GM21447 (cell line): ENCODE data around the gene SLC7A6OS.

ENCODE experiments used
- ATAC-seq: cut with Tn5 transposase; IDR thresholded peaks from one replicate; pipeline ENCODE4 v1.9.1; 2021; ENCODE audit not compliant: unreplicated experiment

Gene SLC7A6OS

DNA sequence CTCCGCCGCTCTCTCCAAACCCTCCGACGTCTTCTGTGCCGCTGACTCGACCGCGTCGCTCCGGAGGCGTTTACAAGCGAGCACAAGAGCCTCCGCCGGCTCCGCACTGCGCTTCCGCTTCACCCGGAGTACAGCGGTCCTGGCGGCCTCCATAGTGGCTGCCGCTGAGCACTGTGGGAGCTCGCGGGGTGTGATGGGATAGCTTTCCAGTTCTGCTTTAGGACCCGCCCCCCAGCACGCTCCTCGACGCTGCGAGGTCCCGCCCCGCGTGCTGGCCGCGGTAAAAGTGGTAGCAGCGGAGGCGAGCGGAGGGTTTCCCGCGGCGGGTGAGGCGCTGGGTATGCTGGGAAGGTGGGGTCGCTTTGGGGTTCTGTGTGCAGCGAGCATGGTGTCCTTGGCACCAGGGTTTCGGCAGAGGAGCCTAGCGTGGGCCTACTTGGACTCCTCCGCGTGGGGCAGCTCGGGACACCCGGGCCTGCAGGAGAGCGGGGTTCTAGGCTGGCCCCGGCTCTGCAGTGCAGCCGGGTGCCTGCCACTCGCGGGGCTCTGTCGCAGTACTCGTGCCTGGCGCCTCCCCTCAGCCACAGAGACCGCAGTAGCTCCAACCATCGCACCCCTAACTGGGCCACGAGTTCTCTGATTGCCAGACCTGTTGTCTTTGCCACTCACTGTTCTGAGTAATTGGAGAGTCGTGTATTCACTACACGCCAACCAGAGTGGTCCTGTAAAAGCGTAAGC lies at the start of gene SLC7A6OS, which contains the start of gene PRMT7:
Gene SLC7A6OS (minus strand): TSS at position 173 of the 738 bp plus-strand sequence. CDS start 20 bp downstream, at position 153.
Gene PRMT7 (plus strand): TSS at position 246 of the 738 bp plus-strand sequence. CDS start 4,961 bp downstream, outside the sequence.
- peak; percentile 96 for ATAC-seq

DNA sequence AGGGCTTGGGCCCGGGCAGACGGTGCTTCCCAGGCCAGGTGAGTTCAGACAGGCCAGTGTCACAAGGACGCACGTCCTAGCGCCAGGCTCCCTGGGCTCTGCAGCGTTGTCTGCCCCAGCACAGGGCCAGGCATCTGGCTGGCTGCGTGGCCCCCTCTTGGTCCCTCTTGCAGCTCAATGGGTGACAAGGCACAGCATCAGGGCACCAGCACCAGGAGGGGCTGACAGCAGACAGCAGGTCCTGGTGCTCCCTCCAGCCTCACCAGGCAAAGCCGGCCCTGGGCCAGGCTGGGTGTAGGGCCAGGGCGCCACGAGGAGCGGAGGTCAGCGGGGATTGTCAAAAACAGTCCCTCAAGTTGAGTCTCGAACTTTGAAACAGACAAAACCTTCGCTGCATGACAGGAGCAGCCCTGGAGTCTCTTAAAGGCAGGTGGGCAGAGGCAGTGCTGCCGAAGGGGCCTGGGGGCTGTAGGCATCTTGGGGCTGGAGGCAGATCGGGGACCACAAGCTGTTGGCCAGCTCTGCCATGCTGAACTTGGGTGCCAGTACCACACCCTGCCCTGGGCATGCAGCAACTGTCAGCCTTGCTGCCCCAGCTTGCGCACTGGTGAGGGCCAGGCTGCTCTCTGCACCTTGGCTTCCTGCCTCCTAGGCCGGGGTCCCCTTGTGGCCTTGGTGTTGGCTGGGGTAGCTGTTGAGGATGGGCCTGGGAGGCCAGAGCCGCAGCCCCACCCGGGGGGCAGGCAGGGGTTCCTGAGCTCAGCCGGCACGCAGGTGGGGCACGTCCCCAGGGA lies 48.8 kb upstream of the SLC7A6OS start:
- no peak for ATAC-seq

DNA sequence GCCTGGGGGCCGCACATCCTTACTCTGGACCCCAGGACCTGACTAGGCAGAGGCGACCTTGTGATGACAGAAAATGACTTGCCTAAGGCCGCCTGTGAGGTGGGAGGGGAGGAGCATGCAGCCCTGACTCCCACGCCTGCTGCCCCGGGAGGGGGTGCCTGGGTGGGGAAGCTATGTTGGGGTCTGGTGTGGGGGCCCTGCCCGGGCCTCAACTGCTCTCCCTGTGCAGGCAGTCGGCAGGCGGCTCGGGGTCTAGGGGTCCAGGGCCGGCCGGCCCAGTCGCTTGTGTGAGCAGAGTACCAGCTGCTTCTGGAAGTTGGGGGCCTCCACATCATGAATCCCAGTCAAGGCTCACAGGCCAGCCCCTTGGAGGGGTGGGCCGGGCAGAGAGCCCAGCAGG lies 48.2 kb upstream of the SLC7A6OS start:
- no peak for ATAC-seq

DNA sequence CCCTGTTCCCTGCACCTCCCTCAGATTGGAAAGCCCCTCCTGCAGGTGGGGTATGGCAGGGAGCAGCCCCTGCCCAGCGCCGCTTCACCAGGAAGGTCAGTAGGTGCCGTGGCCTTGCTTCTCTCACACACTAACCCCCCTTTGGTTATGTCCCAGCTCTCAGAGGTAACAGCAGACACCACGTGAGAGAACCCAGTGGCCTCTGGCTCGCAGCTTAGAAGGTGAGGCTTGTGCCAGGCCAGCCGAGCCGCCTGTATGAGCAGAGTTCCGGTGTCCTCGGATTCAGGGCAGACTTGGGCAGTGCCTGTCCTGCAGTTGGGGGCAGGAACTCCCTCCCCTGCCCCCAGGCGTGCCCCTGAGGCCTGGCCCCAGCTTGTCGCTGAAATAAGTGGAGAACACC lies 47.2 kb upstream of the SLC7A6OS start:
- ATAC-seq: no peak

DNA sequence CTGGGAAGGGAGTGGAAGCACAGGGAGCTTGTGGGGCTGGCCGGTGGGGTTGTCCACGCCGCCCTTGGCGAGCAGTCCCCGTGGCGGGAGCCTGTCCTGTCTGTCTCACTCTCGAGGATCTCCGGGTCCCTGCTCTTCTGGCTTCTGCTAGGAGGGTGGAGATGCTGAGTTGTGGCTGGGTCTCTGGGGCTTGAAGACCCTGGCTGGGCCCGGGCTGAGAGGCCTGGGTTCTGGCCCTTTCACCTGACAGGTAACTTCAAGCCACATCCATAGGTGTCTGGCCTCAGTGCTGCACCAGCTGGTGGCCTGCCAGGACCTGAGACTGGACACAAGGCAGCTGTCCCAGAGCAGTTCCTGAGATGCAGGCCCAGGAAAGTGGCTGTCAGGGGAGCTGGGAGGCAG lies 46.8 kb upstream of the SLC7A6OS start:
- ATAC-seq: no peak

DNA sequence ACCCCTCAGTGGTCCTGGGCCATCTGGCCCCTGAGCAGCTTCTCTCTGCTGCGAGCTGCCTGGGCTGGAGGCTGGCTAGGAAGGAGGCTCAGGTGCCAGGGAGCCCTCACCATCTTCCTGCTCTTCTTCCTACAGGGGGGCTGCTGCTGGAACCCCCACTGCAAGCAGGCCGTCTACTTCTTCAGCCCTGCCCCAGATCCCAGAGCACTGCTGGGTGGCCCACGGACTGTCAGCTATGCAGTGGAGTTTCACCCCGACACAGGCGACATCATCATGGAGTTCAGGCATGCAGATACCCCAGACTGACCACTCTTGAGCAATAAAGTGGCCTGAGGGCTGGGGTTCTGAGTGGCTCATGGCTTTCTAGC lies 46.2 kb upstream of the SLC7A6OS start:
- ATAC-seq: no peak

DNA sequence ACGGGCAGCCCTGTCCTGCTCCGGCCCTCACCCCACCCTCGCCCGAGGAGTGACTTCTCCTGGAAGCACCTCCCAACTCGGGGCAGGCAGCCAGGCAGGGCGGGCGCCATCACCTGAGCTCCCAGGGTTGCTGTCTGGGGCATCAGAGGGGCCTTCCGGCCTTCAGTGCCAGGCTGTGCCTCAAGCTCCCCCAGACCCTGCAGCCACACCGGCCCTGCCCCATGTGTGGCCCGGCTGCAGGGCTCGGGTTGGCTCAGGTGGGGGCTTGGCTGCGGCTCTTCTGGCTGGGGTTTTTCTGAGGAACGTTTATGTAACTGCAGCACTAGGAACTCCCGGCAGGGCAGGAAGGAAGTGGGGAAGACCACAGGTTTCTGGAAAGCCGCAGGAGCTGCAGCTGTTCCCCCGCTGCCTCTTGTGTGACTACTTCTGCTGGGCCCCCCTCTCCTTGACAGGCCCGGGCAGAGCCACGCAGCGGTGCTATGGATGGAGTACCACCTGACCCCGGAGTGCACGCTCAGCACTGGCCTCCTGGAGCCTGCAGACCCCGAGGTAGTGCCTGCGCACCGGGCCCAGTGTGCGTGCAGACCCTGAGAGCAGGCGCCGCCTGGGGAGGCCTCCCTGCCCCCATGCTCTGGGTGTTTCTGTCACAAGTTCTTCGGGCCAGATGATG lies 45.6 kb upstream of the SLC7A6OS start:
- peak; percentile 91 for ATAC-seq

DNA sequence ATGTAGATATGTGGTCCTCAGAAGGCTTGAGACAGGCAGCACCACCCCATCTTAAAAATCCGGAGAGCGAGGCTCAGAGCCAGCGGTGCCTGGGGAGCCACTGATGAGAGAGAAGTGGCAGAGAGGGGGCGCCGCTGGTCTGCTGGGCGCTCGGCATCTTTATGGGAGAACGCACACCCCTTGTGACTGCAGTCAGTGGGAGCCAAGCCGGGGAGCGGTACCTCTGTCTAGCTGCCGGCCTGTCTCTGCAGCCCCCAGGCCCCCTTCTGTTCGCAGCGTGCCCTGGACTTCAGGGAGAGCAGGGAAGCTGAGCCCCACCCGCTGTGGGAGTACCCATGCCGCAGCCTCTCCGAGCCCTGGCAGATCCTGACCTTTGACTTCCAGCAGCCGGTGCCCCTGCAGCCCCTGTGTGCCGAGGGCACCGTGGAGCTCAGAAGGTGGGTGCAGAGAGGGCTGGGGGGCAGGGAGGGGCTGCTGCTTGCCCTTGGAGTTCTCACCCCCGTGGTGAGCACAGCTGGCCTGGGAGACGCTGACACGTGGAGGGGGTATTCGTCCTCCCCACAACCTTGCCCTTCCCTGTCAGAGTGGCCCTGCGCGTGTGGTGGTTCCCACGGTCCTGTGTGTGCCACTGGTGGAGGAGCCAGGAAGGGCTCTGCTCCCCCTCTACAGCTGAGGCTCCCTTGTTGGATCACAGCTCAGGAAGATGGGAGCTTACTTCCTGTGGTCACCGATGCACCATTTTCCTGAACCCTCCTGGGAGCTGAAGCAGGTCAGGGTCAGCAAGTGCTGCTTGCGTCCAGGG lies 44.9 kb upstream of the SLC7A6OS start:
- no peak for ATAC-seq

DNA sequence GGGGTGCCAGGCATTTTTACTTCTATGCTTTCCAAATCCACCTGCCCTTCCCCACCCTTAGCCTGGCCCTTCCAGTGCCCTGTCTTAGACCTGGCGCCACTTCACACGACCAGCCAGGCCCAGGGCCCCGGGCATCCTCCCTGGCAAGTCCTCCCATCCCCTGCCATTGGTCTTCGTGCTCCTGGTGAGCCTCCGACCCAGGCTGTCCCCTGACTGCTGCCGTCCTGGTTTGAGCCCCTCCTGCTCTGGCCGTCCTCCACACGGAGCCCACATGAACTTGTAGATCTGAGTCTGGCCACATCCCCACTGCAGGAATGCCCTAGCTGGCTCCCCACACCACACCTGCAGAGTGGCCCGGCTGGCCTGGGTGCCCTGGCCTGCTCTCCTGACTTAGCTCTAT lies 44.1 kb upstream of the SLC7A6OS start:
- no peak for ATAC-seq

DNA sequence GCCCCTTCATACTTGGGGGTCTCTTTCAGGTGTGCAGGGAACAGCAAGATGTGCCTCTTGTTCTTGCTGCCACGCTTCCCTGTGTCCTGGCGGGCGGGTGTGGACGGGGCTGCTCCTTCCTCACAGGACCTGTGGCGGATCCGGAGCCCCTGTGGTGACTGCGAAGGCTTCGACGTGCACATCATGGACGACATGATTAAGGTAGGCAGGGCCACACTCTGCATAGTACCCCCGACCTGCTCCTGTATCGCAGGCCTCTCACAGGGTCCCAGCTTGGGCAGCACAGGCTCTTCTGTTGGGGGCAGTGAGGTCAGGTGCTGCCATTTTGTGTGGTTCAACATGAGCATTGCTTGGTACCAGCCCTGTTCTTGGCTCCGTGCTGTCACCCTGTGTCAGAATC lies 42.6 kb upstream of the SLC7A6OS start:
- ATAC-seq: no peak

DNA sequence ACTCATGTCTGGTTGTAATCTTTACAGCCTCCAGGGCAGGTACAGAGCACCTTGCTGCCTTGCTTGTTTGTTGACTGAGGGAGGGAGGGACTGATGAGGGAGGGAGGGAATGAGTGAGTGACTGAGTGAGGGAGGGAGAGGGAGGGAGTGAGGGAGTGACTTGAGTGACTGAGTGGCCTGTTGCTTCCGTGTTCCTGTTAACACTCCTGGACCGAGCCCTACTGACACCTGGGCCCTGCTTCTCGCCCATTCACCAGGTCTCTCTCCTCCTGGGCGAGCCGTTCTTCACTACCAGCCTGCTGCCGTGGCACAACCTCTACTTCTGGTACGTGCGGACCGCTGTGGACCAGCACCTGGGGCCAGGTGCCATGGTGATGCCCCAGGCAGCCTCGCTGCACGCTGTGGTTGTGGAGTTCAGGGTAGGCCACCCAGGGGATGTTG lies 41.3 kb upstream of the SLC7A6OS start:
- no peak for ATAC-seq

DNA sequence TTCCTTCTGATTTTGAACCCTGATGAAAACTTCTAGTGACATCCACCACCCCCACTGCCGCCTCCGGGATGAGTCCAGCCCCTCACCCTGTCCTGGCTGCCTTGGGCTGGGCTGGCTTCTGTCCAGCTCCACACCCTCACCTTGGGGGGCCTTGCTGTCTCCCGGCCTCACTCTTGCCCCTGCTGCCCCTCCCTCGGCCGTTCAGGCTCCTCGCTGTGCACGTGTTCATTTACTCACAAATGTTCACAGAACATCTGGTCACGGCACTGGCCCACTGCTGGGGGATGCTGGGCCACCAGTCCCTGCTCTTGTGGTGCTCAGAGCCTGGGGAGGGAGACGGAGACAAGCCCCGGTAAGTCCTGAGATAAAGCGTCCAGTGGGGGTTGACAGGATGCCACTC lies 40.7 kb upstream of the SLC7A6OS start:
- ATAC-seq: no peak

DNA sequence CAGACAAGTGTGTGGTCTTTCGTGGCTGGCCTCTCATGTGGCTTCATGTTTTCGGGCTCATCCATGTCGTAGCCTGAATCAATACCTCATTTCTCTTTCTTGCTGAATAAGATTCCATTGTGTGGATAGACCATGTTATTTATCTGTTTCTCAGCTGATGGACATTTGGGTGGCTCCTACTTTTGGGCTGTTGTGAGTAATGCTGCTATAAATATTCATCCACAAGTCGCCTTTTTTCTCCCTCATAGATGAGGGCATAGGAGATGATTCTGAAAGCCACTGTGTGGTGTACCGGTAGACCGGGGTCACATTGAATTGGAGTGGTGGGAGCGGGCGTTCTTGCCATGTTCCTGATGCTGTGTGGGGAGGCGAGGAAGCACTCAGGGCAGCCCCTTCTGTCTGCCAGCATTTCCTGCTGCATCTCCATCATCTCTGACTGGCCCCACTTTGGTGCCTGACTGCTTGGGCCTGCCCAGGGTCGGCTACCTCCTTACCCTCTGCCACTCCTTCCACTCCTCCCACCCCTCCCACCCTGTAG lies 40.1 kb upstream of the SLC7A6OS start:
- ATAC-seq: no peak

DNA sequence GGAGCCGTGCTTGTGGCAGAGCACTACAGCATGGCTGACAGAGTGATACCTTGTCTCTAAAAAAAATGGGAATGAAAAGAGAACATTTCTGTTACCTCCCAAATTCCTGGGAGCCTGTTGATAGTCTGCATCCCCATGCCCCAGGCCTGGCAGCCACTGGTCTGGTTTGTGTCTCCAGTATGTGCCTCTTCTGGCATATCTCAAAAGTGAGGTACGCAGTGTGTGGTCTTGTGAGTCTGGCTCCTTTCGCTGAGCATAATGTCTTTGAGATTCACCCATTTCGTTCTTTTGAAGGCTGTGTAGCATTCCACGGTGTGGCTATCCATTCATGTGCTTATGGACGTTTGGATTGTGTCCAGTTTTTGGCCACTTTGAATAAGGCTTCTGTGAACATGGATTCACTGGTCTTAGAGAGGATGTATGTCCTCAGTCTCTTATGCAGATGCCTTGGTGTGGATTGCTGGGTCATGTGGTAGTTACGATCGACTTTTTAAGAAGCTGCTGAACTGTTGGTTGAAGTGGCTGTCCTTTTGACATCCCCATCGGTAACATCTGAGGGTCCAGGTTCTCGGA lies 39.2 kb upstream of the SLC7A6OS start:
- no peak for ATAC-seq

DNA sequence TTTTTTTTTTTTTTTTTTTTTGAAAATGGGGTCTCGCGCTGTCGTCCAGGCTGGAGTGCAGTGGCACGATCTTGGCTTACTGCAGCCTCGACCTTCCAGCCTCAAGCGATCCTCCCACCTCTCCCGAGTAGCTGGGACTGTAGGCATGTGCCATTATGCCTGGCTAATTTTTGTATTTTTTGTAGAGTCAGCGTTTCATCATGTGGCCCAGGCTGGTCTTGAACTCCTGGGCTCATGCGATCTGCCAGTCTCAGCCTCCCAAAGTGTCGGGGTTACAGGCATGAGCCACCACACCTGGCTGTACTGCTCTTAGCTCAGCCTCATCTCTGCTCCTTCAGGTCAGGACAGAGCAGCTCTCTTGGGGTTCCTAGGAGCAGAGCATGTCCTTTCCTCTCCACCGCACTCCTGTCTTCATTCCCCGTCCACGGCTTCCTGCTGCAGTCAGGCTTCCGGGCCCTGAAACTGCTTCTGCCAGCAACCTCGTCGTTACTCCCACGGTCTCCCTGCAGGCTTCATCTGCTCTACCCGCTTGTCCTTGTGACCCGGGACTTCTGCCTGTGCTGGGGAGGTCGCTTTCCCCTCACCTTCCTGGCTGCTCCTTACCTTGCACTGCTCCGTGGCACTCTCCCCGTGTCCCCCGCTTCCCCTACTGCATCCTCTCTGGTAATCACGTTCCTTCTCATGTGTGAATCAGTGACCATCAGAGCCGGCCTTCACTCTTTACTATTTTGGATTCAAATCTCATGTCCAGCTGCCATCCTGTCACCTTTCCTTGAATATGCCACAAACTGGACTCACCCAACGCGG lies 38.1 kb upstream of the SLC7A6OS start:
- ATAC-seq: no peak

DNA sequence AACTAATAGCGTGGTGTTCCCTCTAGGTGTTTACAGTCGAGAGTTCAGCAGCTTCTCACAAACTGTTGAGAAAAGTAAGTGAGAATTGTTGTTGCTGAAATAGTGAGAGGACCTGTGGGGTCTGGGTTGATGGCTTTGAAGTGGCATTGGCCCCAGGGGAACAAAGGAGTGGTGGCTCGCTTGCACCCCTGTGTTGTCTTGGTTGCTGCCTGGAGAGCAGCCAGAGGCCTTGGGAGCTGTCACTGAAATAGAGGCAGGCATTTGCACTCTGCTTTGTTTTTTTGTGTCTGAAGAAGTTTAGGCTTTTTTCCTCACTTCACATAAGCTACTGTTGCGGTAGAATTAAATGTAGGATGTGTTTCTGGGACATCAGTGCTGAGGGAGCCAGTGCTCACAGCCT lies 36.9 kb upstream of the SLC7A6OS start:
- ATAC-seq: no peak

DNA sequence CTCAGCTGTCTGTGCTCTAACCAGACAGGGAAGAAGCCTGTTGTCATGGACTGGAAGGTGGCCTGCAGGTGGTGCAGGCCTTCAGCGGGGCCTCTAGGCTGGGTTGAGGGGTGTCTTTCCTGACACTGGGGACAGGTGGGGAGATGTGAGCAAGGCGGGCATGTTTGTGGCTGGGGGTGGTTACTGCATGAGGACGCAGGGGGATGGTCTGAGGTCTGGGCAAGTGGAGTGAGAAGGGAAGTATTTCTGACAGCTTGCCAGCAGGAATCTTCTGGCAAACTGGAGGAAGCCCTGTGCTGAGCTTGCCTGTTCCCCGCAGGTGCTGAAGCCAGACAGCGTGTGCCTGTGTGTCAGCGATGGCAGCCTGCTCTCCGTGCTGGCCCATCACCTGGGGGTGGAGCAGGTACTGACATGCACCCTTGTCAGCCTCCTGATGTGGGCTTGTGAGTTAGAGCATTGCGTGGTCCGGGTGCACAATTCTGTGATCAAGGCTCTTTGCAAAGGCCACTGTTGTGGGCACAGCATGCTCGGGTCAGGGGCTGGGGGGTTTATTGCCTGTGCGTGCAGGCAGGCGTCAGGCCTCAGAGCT lies 36.2 kb upstream of the SLC7A6OS start:
- ATAC-seq: no peak

DNA sequence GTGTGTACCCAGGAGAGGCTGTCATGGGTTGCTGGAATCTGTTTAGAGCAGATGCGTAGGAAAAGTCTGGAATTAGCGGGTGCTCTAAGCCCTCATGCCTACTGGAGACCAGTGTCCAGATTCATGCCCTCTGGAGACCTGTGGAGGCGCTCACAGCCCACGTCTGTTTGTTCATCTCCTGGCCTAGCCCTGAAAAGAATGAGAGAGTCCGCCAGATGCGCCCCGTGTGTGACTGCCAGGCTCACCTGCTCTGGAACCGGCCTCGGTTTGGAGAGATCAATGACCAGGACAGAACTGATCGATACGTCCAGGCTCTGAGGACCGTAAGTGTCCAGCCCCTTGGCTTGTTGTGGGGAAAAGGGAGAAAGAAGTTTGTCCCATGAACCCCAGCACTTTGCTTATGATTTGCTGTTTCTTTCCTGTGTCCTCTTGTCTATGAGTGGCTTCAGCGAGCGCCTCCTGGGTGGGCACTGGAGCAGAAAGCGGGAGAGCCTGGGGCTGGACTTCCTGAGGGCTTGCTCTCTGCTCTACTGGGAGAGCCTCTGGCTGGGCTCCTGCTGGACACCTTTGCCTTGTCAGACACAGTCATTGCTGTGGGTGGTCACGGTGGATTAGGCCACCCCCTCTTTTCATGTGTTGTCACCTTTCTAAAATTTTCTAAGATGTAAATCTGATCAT lies 35.4 kb upstream of the SLC7A6OS start:
- no peak for ATAC-seq
